Ovary (tissue), 9 donors: ENCODE data around the gene OR4D1. TPM values are rescaled to one million over a fixed set of nuclear protein-coding genes. Genes with fewer than 3 reads are reported as not detected.
"Not testable (repeated sequence)": the region's sequence is repeated elsewhere in the genome, so short reads cannot be mapped to it uniquely, and the experiment has no call there.

ENCODE experiments used
- DNase-seq, 5 donors: peaks; one replicate each; pipeline ENCODE4 v3.0.0-alpha.2; 2019 to 2020
- H3K27ac ChIP-seq, 2 donors: fragments of 200-600 bp; one replicate each; pipeline versions ENCODE4 v1.5.1 to v1.8.0; 2019 to 2022
- H3K27me3 ChIP-seq: fragments of 200-600 bp; one replicate; pipeline ENCODE4 v1.8.0; 2022
- H3K36me3 ChIP-seq: fragments of 200-600 bp; sonication (generic); one replicate; pipeline ENCODE4 v1.5.1; 2019
- H3K4me1 ChIP-seq: one replicate; pipeline ENCODE4 v1.8.1; 2013; ENCODE audit warnings: mild to moderate bottlenecking, moderate library complexity; ENCODE audit not compliant: insufficient read depth
- H3K4me3 ChIP-seq: fragments of 200-600 bp; sonication (generic); one replicate; pipeline ENCODE4 v1.5.1; 2017
- H3K9me3 ChIP-seq, 2 donors: fragments of 200-600 bp in 1 of 2; sonication (generic) in 1 of 2; one replicate each; pipeline versions ENCODE4 v1.5.1 to v1.8.1; 2013 to 2019; ENCODE audit warnings: mild to moderate bottlenecking in 1 of 2, moderate library complexity in 1 of 2
- CTCF ChIP-seq, 3 donors: fragments of 450-650 bp in 2 of 3; fragments of 200-600 bp in 1 of 3; IDR thresholded peaks; one replicate each; pipeline versions ENCODE4 v1.5.1 to v1.8.0; 2016 to 2022; ENCODE audit warnings: antibody characterized with exemption in 3 of 3, mild to moderate bottlenecking in 1 of 3
- EP300 ChIP-seq: sonication (generic); formaldehyde crosslinking; IDR thresholded peaks from one replicate; pipeline ENCODE4 v1.6.1; 2017; ENCODE audit warnings: antibody characterized with exemption
- POLR2A ChIP-seq: fragments of 450-650 bp; IDR thresholded peaks from one replicate; pipeline ENCODE4 v1.6.1; 2017; ENCODE audit warnings: antibody characterized with exemption, mild to moderate bottlenecking, moderate library complexity
- WGBS, 3 donors: extraction: QIAGEN DNeasy Blood & Tissue Kit in 1 of 3; methylation state at CpG; one replicate each; pipeline versions ENCODE4 v1.1.5 to v1.1.7; 2013 to 2017; 5-methylcytosine and 5-hydroxymethylcytosine counted together
- intact Hi-C, 4 donors: fragments of 100-400 bp; cut with DNase I; formaldehyde crosslinking; loops; one replicate each; pipeline versions ENCODE4 v1.11.0 to v1.15.1; 2022 to 2023
- polyA plus RNA-seq, 2 donors: library from polyadenylated mRNA; stranded (reverse); fragments of 200-250 nt in 1 of 2; fragments of 350-450 nt in 1 of 2; fragmentation: Illumina TruSeq in 1 of 2; extraction: RNeasy Lipid Tissue Mini Kit (QIAGEN cat#74804) in 1 of 2; gene quantifications; one replicate each; pipeline ENCODE4 v1.2.3, GENCODE V29; 2013 to 2014
- total RNA-seq, 7 donors: library from RNA; depleted of rRNA in 2 of 7; stranded (reverse); fragments of >200 nt in 2 of 7; fragmentation: NEBNext Ultra II Directional in 3 of 7; extraction: Animal tissue kit (Norgen Biotek cat#: 25700) in 3 of 7; gene quantifications; one replicate each; pipeline versions ENCODE4 v1.1.0 to v1.2.4, GENCODE V29; 2016 to 2023
- donor health status: DM: no; HTN: no; CAD: no; lungs with moderate emphysema.
- donor health status: DM: no; HTN: no; CAD: no.
- donor health status: Bipolar disorder and iron deficiency.
- donor health status: DM: yes; HTN: yes; CAD: no.
- donor health status: DM: no; HTN: no; CAD: no.
- donor health status: DM: yes; HTN: yes; CAD: no.

OR4D1 gene
- total and polyA plus RNA-seq, 9 donors: 0.03 TPM; not detected in 8

GRCh38 chr17:58121925-58122324 lies 26.3 kb upstream of the OR4D1 start:
- H3K4me1 ChIP-seq: no peaks in the 10 kb centered on the region
- 46 to 58% (median 54%) methylated on average over 5 of the region's 5 CpGs for WGBS, 3 donors
- TF ChIP-seq POLR2A (no peak), CTCF (IDR thresholded peaks at IDR 0.05) (no peak), EP300 (no peak)
- DNase-seq: no peak
- no peak overlapping the region for H3K27ac ChIP-seq
- intact Hi-C loops: no loop called here
- no peak overlapping the region for H3K4me3 ChIP-seq
- H3K27me3 ChIP-seq: no peaks in the 10 kb centered on the region
- no peaks in the 10 kb centered on the region for H3K36me3 ChIP-seq
- no peaks in the 10 kb centered on the region for H3K9me3 ChIP-seq

- Histone ChIP-seq H3K27ac (no peak overlapping the region), H3K4me1 (no peaks in the 10 kb centered on the region), H3K36me3 (no peaks in the 10 kb centered on the region), H3K27me3 (no peaks in the 10 kb centered on the region), H3K4me3 (no peak overlapping the region), H3K9me3 (no peaks in the 10 kb centered on the region)
- intact Hi-C loops: no loop called here
- 45 to 49% (median 49%) methylated on average over 1 of the region's 1 CpG for WGBS, 3 donors
- TF ChIP-seq EP300 (no peak), POLR2A (no peak), CTCF (IDR thresholded peaks at IDR 0.05) (no peak)
- no peak for DNase-seq
Measured at GRCh38 chr17:58127846-58128245, 20.3 kb upstream of the OR4D1 start.

GRCh38 chr17:58132697-58133096 lies 15.5 kb upstream of the OR4D1 start:
- not testable (repeated sequence) for H3K9me3 ChIP-seq, H3K27me3 ChIP-seq, H3K4me1 ChIP-seq, DNase-seq, H3K27ac ChIP-seq, H3K4me3 ChIP-seq, H3K36me3 ChIP-seq
- WGBS, 3 donors: 92 to 97% (median 92%) methylated on average over 5 of the region's 5 CpGs
- intact Hi-C loops: loop anchor here in 1 of 4 donors (10.0 kb wide), 1 partner anchor 912 kb away; no protein-coding TSS in a partner anchor

GRCh38 chr17:58136669-58137279 lies 11.4 kb upstream of the OR4D1 start:
- H3K9me3 ChIP-seq: peaks cover 0 to 9% of the 10 kb centered on the region in 2 donors
- no peak overlapping the region for H3K27ac ChIP-seq
- TF ChIP-seq EP300: no peak
- H3K36me3 ChIP-seq: no peaks in the 10 kb centered on the region
- H3K27me3 ChIP-seq: no peaks in the 10 kb centered on the region
- WGBS, 3 donors: 19 to 29% (median 27%) methylated on average over 8 of the region's 8 CpGs
- H3K4me1 ChIP-seq: no peaks in the 10 kb centered on the region
- intact Hi-C loops: loop anchor here in 1 of 4 donors (10.0 kb wide), 1 partner anchor 908 kb away; no protein-coding TSS in a partner anchor
- no peak overlapping the region for H3K4me3 ChIP-seq
- no peak for DNase-seq

GRCh38 chr17:58141505-58141904 lies 6.7 kb upstream of the OR4D1 start:
- H3K4me1 ChIP-seq: no peaks in the 10 kb centered on the region
- H3K27ac ChIP-seq: no peak overlapping the region
- H3K9me3 ChIP-seq: no peaks in the 10 kb centered on the region
- intact Hi-C loops: no loop called here
- no peaks in the 10 kb centered on the region for H3K27me3 ChIP-seq
- H3K4me3 ChIP-seq: no peak overlapping the region
- H3K36me3 ChIP-seq: no peaks in the 10 kb centered on the region
- DNase-seq: no peak
- 71 to 78% (median 75%) methylated on average over 5 of the region's 5 CpGs for WGBS, 3 donors
- no peak for TF ChIP-seq EP300
- TF ChIP-seq POLR2A: no peak
- no peak for TF ChIP-seq CTCF (IDR thresholded peaks at IDR 0.05)

GRCh38 chr17:58143335-58143734 lies 4.8 kb upstream of the OR4D1 start:
- H3K9me3 ChIP-seq, H3K27me3 ChIP-seq, DNase-seq, H3K4me1 ChIP-seq, H3K27ac ChIP-seq, H3K36me3 ChIP-seq, H3K4me3 ChIP-seq, intact Hi-C loops: not testable (repeated sequence)
- WGBS, 3 donors: 84 to 89% (median 88%) methylated on average over 4 of the region's 4 CpGs
